Measurements from ENCODE around the gene EMP2.
"Not testable (repeated sequence)": the region's sequence is repeated elsewhere in the genome, so short reads cannot be mapped to it uniquely, and the experiment has no call there.

Gene EMP2

DNA sequence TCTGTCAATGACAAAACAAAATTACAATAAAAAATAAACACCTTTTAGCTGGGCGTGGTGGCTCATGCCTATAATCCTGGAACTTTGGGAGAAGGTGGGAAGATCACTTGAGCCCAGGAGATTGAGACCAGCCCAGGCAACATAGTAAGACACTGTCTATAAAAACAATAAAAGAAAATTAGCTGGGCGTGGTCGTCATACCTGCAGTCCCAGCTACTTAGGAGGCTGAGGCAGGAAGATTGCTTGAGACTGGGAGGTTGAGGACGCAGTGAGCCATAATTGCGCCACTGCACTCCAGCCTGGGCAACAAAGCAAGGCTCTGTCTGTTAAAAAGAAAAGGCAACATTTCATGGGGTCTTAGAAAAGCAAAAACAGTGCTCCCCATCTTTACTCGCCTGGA is 32.7 kb downstream of the EMP2 start:
- no peak for DNase-seq

- no peak for DNase-seq
These were observed 37.0 kb downstream of the EMP2 start for GRCh38 chr16:10543231-10543977.

- DNase-seq: no peak
These were observed 39.0 kb downstream of the EMP2 start for GRCh38 chr16:10541366-10541765.

GRCh38 chr16:10539793-10540192 is 40.6 kb downstream of the EMP2 start:
- DNase-seq: no peak

- DNase-seq: no peak
These were observed 41.2 kb downstream of the EMP2 start for GRCh38 chr16:10539236-10539635.

DNA sequence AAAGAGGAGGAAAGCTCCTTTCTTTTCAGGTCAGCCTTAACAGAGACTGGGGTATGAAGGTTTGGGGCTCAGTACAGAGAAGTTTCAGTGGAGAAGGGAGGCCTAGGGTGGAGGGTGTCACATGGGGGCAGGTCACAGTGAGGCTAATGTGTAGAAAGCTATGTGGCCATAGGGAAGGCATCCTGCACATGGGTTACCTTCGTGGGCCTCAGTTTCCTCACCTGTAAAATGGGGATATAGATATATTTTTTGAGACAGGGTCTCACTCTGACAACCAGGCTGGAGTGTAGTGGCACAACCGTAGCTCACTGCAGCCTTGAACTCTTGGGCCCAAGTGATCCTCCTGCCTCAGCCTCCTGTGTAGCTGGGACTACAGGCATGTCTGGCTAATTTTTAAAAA is 41.8 kb downstream of the EMP2 start:
- DNase-seq: no peak

DNA sequence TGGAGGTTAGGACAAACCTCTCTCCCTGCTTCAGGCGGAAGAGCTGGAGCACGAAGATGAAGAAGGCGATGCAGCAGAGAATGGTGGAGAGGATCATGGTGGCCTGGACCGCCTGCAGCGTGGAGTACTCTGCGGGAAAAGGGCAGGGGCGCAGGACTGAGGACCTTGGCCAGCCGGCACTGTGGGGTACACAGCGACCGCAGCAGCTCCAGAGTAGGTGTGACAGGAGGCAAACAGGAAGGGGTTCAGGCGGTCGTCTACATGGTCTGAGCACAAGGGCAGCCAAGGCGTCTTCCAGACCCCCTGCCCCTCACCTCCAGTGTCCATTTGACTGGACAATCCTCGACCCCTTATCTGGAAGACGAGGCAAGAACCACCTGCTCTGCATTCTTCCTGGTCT is 42.5 kb downstream of the EMP2 start:
- DNase-seq: no peak

DNA sequence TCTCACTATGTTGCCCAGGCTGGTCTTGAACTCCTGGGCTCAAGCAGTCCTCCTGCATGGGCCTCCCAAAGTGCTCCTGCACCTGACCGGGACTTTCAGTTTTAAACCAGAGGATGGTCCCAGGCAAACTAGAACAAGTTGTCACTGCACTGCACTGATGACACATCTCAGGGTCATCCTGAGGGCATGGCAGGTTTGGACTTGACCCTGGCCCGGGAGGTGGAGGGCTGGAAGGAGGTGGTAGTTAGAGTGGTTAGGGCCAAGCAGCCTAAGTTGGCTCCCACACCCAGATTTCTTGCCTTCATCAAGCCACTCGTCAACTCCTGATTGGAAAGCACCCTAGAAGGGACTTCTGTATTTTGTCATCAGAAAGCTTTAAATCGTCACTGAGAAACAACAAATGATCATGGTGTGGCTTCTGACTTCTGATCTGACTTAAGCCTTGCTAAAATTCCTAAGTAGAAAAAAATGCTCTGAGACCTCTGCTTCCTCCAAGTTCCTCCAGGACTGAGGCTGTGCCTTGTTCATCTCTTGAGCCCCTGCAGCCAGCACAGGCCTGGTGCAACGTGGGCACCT is 43.5 kb downstream of the EMP2 start:
- DNase-seq: no peak

DNA sequence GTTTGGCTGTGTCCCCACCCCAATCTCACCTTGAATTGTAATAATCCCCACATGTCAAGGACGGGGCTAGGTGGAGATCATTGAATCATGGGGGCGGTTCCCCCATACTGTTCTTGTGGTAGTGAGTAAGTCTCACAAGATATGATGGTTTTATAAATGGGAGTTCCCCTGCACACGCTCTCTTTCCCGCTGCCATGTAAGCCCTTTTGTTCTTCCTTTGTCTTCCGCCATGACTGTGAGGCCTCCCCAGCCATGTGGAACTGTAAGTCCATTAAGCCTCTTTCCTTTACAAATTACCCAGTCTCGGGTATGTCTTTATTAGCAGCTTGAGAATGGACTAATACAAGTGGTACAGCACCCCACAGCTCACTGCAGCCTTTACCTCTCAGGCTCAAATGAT is 44.1 kb downstream of the EMP2 start:
- not testable (repeated sequence) for DNase-seq

DNA sequence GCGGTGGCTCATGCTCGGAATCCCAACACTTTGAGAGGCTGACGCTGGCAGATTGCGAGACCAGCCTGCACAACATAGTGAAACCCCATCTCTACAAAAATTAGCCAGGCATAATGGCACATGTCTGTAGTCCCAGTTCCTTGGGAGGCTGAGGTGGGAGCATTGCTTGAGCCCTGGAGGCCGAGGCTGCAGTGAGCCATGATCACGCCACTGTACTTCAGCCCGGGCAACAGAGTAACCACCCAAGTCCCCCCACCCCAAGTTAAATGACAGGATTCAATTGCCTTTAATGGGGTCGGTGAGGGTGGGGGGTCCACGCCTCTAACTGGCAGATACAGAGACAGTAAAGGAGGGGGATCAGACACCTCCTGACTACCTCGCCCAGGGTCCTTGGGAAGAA is 44.9 kb downstream of the EMP2 start:
- DNase-seq: no peak

DNA sequence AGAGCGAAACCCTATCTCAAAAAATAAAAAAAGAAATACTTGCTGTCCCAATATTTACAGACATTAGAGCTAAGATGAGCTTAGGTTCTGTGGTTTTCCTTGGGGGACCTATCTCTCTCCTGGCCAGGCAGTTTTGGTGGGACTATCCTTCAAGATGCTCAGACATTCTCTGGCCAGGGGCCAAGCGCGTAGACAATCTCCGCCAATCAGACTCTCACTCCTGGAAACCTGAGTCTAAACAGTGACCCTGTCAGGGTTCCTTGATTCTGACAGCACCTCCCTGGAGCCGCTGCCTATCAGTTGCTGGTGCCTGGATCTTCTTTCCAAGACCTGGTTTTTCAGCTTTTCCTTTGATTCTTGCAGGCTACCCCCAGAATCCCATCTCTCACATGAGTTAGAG is 45.6 kb downstream of the EMP2 start:
- DNase-seq: no peak

DNA sequence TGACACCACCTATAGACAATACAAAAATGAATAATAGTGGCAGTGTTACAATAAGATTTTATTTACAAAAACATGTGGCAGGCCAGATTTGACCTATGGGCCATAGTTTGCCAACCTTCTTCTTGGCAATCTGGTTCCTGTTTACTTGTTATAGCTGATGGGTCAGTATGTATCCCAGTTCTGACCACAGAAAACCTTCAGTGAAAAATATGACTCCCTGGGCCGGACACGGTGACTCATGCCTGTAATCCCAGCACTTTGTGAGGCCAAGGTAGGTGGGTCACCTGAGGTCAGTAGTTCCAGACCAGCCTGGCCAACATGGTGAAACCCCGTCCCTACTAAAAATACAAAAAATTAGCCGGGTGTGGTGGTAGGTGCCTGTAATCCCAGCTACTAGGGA is 46.8 kb downstream of the EMP2 start:
- not testable (repeated sequence) for DNase-seq

- DNase-seq: no peak
These were observed 48.8 kb downstream of the EMP2 start for GRCh38 chr16:10531582-10531981.

DNA sequence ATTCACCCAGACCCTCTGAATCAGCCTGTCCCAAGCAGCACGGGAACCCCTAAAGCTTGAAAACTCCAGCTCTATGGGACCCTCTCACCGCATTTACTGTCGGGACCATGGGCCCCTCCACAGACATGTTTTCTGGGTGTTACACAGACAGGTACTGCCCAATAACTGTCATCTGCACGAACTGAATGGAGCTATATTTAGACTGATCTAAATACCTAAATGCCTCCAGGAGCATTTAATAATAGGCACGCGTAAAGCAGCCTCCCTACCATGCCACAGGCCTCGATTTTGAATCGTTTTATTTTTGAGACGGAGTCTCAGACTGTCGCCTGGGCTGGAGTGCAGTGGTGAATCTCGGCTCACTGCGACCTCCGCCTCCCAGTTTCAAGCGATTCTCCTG is 49.7 kb downstream of the EMP2 start:
- no peak for DNase-seq

DNA sequence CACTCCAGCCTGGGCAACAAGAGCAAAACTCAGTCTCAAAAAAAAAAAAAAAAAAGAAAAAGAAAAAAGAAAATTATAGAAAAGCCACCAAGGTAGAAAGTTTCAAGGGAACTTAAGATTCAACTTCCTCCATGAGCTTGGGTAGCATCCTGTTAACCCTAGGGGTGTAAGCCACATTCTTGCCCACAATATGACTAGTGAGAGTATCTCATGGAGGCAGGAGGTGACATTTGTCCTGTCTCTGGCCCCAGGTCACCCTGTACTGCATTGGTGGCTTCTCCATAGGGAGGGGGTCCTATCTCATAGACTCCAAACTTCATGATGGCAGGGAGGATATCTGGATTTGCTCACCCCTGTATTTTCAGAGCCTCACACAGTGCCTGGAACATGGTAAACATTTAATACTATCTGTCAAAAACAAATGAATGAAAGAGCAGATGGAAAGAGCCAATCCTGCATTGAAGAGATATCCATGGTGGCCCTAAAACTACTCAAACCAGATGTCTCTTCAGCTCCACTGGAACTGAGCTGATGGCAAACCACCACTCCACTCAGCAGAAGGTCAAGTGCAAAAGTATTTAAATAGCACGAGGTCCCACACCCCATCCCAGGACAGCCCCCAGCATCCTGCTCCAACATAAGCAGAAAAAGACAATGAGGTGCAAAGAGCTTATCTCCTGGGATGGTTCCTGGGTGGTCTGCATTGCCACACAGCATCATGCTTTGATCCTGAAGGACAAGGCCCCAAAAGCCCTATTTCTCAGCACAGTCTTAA is 50.3 kb downstream of the EMP2 start:
- no peak for DNase-seq

DNA sequence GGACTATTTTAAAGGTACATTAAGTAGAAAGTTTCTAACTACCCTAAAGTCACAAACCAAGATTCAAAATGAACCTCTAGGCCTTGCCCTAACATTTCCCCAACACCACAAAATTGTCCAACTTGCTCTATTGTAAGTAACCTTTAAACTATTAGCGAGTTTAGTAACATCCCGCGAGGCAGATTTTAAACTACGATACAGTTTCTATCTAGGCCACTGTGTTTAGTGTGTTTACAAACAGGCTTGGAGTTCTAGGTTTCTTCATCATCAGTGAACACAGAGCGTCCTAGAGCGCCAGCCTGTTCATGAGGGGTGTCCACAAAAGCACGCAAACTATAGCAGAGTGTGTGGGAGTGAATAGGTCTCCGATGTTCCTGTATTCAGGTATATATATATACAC is 51.8 kb downstream of the EMP2 start:
- no peak for DNase-seq

- DNase-seq: no peak
These were observed 53.4 kb downstream of the EMP2 start for GRCh38 chr16:10526962-10527361.

GRCh38 chr16:10525214-10525825 is 55.1 kb downstream of the EMP2 start:
- DNase-seq: no peak

- DNase-seq: no peak
These were observed 57.4 kb downstream of the EMP2 start for GRCh38 chr16:10522966-10523365.

GRCh38 chr16:10521681-10522274 is 58.6 kb downstream of the EMP2 start:
- peak; percentile 47 for DNase-seq

DNA sequence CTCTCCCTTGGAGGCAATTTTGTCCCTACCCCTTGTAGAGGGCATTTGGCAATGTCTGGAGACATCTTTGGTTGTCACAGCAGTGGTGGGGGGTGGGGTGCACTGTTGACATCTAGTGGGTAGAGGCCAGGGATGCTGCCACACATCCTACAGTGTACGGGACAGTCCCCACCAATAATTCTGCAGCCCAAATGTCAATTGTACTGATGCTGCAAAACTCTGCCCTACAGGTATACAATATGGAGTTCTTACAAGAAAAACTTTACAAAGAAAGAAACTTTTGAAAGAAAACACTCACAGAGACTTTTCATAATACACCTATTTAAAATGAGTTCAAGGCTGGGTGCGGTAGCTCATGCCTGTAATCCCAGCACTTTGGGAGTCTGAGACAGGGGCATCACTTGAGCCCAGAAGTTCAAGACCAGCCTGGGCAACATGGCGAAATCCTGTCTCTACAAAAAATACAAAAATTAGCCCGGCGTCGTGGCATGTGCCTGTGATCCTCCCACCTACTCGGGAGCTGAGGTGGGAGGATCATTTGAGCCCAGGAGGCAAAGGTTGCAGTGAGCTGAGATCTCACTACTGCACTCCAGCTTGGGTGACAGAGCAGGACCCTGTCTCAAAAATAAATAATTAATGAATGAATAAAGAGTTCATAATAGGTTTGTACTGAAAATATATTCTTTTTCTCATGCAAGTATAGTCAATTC is 59.4 kb downstream of the EMP2 start:
- no peak for DNase-seq

Data from NCI-H1694 (cell line).